GM19193 (cell line): ENCODE results near the gene CAMSAP1.

ENCODE experiments used
- POLR2A ChIP-seq: IDR thresholded peaks from 4 replicates; pipeline ENCODE4 v1.6.1; 2011; ENCODE audit not compliant: insufficient read depth, insufficient read length; ENCODE audit errors: extremely low read depth

The CAMSAP1 gene

GRCh38 chr9:135851748-135852147 lies 55.6 kb downstream of the CAMSAP1 start:
- TF ChIP-seq POLR2A: no peak

GRCh38 chr9:135850737-135851136 lies 56.6 kb downstream of the CAMSAP1 start:
- TF ChIP-seq POLR2A: no peak

- no peak for TF ChIP-seq POLR2A
Measured at GRCh38 chr9:135849181-135849580, 58.2 kb downstream of the CAMSAP1 start.

DNA sequence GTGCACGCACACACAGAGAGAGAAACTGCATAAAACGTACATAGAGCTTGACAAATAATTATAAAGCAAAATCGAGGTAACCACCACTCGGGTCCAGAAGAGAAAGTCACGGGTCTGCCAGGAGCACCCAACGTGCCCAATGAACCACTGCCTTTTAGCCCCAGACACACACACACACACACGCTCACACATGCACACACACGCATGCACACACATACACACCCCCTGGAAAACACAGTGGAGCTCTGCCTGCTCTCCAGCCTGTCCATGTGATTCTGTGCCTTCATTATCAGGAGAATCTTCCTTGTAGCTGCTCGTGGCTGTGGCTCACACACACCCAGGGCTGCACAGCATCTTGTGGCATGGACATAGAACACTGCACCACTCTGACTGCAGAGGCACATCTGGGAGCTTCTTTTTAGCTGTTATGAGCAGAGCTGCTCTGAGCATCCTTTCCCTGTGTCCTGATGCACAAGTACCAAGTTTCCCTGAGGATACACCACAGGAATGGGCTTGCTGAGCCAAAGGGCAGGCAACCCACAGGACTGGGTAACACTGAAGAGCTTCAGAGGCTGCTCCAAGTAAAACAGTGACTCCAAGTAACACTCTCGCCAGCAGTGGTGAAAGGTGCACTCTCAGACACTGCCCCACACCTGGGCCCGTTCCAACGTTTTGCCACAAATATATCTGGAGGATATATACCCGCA lies 58.9 kb downstream of the CAMSAP1 start:
- no peak for TF ChIP-seq POLR2A

DNA sequence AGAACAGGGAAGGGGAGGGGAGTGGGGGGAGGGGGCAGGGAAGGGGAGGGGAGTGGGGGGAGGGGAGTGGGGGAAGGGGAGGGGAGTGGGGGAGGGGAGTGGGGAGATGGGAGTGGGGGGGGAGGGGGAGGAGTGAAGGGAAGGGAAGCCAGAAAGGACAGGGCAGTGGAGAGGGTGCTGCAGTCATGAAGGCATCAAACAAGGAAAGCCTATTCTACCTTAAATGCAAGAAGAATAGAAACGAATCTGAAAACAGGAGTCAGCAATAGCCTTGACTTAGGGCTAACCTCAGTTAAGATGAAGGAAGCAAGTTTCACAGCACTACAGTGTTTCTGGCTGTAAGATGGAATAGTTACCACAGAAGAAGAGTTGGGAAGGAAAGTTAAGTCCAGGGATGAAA lies 59.5 kb downstream of the CAMSAP1 start:
- TF ChIP-seq POLR2A: no peak

DNA sequence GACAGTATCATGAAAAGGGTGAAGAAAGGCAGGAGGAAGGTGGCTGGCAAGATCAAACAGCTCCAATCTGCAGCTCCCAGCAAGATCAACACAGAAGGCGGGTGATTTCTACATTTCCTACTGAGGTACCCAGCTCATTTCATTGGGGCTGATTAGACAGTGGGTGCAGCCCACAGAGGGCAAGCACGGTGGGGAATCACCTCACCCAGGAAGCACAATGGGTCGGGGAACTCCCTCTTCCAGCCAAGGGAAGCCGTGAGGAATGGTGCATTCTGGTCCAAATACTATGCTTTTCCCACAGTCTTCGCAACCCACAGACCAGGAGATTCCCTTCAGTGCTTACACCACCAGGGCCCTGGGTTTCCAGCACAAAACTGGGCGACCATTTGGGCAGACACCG lies 66.8 kb downstream of the CAMSAP1 start:
- no peak for TF ChIP-seq POLR2A

DNA sequence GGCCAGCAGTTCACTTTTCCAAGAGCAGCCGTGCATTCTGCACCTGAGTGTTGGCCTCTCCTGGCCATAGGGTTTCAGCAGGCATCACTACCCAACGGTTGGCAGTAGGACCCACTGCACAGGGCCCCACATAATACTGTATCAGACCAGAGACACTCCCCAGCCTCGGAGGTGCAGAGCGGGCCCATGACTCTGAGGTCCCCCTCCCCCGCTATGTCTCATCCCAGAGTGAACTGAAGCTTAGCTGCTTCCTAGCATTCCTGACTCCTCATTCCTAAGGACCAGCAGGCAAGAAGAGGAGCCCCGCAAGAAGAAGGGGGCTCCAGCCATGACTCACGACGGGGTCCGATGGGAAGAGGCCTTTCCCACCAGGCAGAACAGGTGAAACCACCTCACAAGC lies 67.2 kb downstream of the CAMSAP1 start:
- TF ChIP-seq POLR2A: no peak

GRCh38 chr9:135839516-135839915 lies 67.8 kb downstream of the CAMSAP1 start:
- no peak for TF ChIP-seq POLR2A

- TF ChIP-seq POLR2A: no peak
Measured at GRCh38 chr9:135835131-135835530, 72.2 kb downstream of the CAMSAP1 start.

DNA sequence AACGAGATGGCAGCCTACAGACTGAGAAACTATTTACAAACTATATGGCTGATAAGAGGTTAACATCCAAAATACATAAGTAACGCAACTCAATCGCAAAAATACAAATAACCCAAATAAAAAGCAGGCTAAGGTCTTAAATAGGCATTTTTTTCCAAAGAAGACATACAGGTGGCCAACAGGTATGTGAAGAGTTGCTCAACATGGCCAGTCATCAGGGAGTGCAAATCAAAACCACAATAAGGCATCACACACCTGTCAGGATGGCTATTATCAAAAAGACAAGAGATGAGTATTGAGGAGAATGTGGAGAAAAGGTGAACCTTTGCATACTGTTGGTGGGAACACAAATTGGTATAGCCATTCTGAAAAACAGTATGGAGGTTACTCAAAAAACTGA lies 73.5 kb downstream of the CAMSAP1 start:
- TF ChIP-seq POLR2A: no peak

DNA sequence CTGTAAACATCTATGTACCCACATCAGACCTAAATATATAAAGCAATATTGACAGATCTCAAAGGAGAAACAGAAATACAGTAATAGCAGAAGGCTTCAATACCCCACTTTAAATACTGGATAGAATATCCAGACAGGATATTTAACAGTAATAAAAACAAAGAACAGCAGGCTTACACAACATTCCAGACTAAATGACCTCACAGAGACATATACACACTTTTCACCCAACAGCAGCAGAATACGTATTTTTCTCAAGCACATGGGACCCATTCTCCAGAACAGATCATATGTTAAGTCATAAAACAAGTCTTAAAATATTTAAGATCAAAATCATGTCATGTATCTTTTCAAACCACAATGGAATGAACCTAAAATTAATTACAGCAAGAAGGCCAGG lies 76.8 kb downstream of the CAMSAP1 start:
- TF ChIP-seq POLR2A: no peak

DNA sequence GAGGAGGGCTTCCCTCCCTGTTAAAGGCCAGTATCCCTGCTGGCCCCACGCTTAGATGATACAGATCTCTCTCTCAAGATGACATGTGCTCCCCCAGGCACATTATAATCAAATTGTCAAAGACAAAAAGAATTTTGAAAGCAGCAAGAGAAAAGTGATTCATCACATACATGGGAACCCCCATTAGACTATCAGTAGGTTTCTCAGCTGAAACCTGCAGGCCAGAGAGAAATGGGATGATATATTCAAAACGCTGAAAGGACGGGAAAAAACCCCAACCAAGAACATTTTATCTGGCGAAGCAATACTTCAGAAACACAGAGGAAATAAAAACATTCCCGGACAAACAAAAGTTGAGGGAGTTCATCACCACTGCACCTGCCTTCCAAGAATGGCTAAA lies 78.7 kb downstream of the CAMSAP1 start:
- no peak for TF ChIP-seq POLR2A

DNA sequence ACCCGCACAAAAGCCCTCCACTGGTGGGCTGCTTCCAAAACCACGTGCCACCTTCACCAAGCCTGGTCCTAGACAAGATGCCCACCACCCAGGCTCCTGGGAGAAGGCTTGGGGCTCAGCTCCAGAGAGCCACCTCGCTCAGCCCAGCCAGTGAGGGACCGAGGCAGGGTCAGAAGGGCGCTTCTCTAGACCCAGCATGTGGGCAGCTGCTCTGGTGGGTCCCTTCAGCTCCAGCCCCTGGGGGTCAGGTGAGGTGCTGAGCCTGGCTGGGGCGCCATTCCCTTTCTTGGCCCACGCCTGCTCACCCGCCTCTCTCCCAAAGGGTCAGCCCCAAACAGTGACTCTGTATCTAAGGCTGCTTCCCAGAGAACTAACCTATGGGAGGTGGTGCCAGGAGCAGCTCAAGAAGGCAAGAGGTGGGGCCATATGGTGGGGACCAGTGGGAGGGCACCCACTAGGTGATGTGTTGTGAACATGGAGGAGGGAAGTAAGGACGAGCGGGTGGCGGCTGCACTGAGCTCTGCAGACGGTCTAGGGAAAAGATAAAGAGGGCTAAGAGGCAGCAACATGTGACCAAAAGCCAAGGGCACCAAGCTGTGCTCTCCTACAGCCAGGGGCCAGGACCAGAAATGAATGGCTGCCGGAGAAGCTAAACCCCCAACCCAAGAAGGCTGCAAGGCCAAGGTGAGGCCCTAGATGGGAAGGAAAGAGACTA lies 79.3 kb downstream of the CAMSAP1 start:
- no peak for TF ChIP-seq POLR2A

GRCh38 chr9:135827301-135827700 lies 80.0 kb downstream of the CAMSAP1 start:
- no peak for TF ChIP-seq POLR2A

- no peak for TF ChIP-seq POLR2A
Measured at GRCh38 chr9:135826188-135826545, 81.2 kb downstream of the CAMSAP1 start.

- no peak for TF ChIP-seq POLR2A
Measured at GRCh38 chr9:135825435-135826187, 81.7 kb downstream of the CAMSAP1 start.
